HG03045 (cell line): ENCODE measurements around the gene MIB2.

Source experiments
- ATAC-seq: cut with Tn5 transposase; IDR thresholded peaks from one replicate; pipeline ENCODE4 v1.9.1; 2021; ENCODE audit warnings: mild to moderate bottlenecking, moderate library complexity; ENCODE audit not compliant: unreplicated experiment

Gene MIB2

DNA sequence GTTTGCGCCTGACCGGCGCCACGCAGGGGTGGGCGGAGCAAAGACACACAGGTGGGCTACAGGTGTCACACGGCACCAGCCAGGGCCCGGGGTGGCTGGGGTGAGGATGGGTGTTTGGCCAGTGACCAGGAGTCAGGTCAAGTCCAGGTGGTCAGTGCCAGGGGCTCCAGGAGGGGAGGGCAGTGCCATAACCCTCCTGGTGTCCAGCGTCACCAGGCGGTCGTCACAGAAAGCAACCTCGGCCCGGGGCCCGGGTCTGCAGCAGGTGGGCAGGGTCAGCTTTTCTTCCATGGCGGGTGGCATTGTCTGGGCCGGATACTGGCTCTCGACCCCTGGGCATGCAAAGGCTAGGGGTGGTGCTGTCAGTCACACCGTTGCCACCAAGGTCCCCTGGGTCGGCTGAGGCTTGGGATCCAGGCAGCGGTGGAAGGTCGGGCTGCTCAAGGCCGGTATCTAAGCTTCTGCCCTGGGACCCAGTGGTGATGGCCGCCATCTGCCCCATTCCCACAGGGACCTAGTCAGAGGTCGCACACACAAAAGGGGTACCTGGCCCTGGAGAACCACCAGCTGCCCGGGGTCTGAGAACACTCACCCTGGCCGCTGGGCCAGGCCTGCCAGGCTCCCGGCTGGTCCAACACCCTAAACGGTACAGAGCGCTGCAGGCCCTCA, 17.1 kb upstream of the MIB2 start:
- ATAC-seq, result no peak

DNA sequence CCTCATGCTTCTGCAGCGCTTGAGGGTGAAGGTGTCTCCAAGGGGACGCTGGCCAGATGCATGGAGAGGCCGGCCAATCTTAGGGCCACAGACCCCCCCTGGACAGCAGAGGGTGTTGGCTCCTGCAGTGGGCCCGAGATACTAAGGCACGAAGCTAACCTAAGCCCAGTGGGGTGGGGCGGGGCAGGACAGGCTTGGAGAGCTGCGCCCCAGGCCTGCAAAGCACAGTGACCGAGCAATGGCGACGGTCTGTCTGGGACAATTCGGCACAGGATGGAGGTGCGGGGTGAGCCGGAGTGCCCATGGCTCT, 16.6 kb upstream of the MIB2 start:
- ATAC-seq, result no peak

- ATAC-seq, result no peak
These were observed 16.0 kb upstream of the MIB2 start for GRCh38 chr1:1599030-1599934.

- ATAC-seq, result no peak
These were observed 15.1 kb upstream of the MIB2 start, which contains the start of gene FNDC10 for GRCh38 chr1:1599935-1600860. Gene FNDC10, minus strand, starts transcription at chr1:1600135. Its CDS starts 120 bp downstream, at chr1:1600015.

DNA sequence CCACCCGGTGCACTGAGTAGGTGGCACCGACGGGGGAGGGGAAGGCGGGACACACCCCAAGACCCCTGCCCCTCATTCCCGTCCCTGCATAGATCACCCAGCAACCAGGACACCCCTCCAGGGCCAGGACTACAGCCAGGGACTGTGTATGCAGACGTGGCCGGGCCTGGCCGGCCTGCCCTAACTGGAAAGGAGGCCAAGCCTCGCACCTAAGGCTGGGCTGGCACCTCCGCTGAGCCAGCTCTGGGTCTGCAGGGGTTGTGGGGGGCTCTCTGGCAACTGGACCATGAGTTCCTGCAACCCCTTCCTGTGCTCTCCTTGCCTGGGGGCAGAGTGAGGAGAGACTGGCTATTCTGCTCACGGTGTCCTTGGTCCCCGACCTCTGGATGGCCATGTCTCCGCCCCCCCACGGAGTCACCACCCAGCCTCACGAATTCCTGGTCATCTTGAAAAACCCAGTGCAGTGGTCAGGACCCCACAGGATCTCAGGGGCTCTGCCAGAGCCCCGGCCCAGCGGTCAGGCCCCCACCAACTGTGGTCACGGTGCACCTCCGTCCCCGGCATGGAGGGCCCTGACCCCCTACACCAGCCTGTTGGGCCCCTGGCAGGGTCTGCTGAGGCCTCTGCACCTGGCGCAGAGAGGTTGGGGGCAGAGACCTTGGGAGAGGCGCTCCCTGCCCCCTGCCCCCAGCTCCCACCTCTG, 14.3 kb upstream of the MIB2 start:
- no peak for ATAC-seq

GRCh38 chr1:1601564-1602303, 13.6 kb upstream of the MIB2 start:
- no peak for ATAC-seq

- ATAC-seq, result no peak
These were observed 12.9 kb upstream of the MIB2 start for GRCh38 chr1:1602304-1602967.

GRCh38 chr1:1602968-1603506, 12.3 kb upstream of the MIB2 start:
- ATAC-seq, result no peak

- no peak for ATAC-seq
These were observed 11.5 kb upstream of the MIB2 start for GRCh38 chr1:1603671-1604373.

GRCh38 chr1:1604374-1605033, 10.8 kb upstream of the MIB2 start:
- ATAC-seq, result no peak

GRCh38 chr1:1605034-1605591, 10.2 kb upstream of the MIB2 start:
- ATAC-seq, result no peak

- no peak for ATAC-seq
These were observed 9.6 kb upstream of the MIB2 start for GRCh38 chr1:1605724-1606123.

DNA sequence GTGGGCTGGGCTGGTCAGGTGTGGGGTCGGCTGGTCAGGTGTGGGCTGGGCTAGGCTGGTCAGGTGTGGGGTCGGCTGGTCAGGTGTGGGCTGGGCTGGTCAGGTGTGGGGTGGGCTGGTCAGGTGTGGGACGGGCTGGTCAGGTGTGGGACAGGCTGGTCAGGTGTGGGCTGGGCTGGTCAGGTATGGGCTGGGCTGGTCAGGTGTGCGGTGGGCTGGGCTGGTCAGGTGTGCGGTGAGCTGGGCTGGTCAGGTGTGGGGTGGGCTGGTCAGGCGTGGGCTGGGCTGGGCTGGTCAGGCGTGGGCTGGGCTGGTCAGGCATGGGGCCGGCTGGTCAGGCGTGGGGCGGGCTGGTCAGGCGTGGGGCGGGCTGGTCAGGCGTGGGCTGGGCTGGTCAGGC, 9.1 kb upstream of the MIB2 start:
- ATAC-seq, result no peak

DNA sequence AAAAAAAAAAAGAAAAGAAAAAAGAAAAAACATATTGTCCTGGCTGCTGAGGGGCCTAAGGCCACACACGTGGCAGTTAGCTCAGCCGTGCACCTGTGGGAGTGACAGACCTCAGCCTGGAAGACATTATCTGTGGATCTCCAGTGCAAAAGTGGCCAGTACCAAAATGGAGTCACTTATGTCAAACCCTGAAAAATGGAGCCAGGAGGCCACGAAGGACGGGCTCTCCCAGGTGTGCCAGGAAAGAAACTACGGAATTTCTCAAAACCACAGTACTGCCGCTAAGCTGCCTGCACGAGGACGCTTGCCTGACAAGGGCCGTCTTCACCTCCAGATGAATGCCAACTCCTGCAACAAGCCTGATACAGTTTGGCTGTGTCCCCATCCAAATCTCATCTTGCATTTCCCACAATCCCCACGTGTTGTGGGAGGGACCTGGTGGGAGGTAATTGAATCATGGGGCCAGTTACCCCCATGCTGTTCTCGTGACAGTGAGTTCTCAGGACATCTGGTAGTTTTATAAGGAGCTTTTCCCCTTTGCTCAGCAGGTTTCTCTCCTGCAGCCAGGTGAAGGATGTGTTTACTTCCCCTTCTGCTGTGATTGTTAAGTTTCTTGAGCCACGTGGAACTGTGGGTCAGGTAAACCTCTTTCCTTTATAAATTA, 5.3 kb upstream of the MIB2 start:
- no peak for ATAC-seq

- no peak for ATAC-seq
These were observed 4.5 kb upstream of the MIB2 start for GRCh38 chr1:1610796-1611195.

DNA sequence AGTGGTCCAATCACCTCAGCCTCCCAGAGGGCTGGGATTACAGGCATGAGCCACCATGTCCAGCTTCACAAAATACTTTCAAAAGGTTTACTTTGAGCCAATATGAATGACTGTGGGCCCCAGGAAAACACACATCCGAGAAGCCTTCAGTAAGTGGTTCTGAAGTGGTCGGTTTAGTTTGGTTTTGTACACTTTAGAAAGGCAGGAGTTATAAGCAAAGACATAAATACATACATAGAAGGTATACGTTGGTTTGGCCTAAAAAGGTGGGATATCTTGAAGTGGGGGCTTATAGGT, 3.2 kb upstream of the MIB2 start:
- no peak for ATAC-seq

DNA sequence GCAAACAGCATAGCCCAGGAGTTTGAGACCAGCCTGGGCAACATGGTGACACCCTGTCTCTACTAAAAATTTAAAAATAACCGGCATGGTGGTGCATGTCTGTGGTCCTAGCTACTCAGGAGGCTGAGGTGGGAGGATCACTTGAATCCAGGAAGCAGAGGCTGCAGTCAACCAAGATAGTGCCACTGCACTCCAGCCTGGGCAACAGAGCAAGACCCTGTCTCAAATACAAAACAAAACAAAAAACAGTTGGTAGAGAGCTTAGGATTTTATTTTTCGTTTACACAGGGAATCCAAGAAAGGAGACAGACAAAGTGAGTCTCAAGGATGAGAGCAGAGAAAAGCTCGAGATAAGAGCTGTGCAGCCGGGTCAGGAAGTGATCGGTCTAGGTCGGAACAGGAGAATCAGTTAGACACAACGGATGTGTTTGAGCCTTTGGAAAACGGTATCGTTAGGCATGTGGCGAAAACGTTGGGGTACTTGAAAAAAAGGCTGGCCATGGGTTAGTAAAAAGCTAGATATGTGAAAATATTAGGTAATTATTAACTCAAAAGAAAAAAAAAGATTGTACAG, 1.7 kb upstream of the MIB2 start:
- ATAC-seq, result no peak
